Neural cell (in vitro differentiated cells): ENCODE measurements around the gene NUDT9. TPM values are rescaled to one million over a fixed set of nuclear protein-coding genes. Genes with fewer than 3 reads are reported as not detected.

Source experiments
- H2AFZ ChIP-seq: fragments of 200-600, 300-800 bp; sonication (generic), shearing (Covaris generic); 2 replicates; pipeline ENCODE4 v1.6.0; 2014; ENCODE audit warnings: low read depth, mild to moderate bottlenecking, antibody characterized with exemption, low read length, moderate library complexity
- H3F3A ChIP-seq: fragments of 200-600 bp; shearing (Covaris generic); 2 replicates; pipeline ENCODE4 v1.6.1; 2016; ENCODE audit warnings: mild to moderate bottlenecking, moderate library complexity, mixed read lengths, antibody characterized with exemption, low read length; ENCODE audit not compliant: insufficient read depth, poor library complexity, severe bottlenecking
- H3K27ac ChIP-seq: fragments of 200-600, 300-800 bp; sonication (generic), shearing (Covaris generic); 2 replicates; pipeline ENCODE4 v1.5.1; 2014; ENCODE audit warnings: mild to moderate bottlenecking, low read length, moderate library complexity
- H3K27me3 ChIP-seq: fragments of 300-800, 200-600 bp; sonication (generic), shearing (Covaris generic); 2 replicates; pipeline ENCODE4 v1.6.0; 2014; ENCODE audit warnings: mild to moderate bottlenecking, low read depth, low read length, moderate library complexity; ENCODE audit not compliant: insufficient read depth
- H3K36me3 ChIP-seq: fragments of 300-800, 200-600 bp; sonication (generic), shearing (Covaris generic); 2 replicates; pipeline ENCODE4 v1.5.1; 2014; ENCODE audit warnings: mild to moderate bottlenecking, antibody characterized with exemption, low read length, moderate library complexity; ENCODE audit not compliant: insufficient read depth
- H3K4me2 ChIP-seq: fragments of 300-800, 200-600 bp; sonication (generic), shearing (Covaris generic); 2 replicates; pipeline ENCODE4 v1.6.0; 2014; ENCODE audit warnings: mild to moderate bottlenecking, low read length
- H3K4me3 ChIP-seq: fragments of 300-800, 200-600 bp; sonication (generic), shearing (Covaris generic); 2 replicates; pipeline ENCODE4 v1.5.1; 2014; ENCODE audit warnings: mild to moderate bottlenecking, low read length, moderate library complexity
- H3K79me2 ChIP-seq: fragments of 200-600 bp; shearing (Covaris generic); replicated peaks from 2 replicates; pipeline ENCODE4 v1.6.0; 2014; ENCODE audit warnings: mild to moderate bottlenecking, low read length, moderate library complexity; ENCODE audit not compliant: insufficient read depth
- H3K9ac ChIP-seq: fragments of 300-800, 200-600 bp; sonication (generic), shearing (Covaris generic); 2 replicates; pipeline ENCODE4 v1.6.1; 2016; ENCODE audit warnings: mild to moderate bottlenecking, low read length, mixed read lengths
- H3K9me2 ChIP-seq: fragments of 200-600 bp; shearing (Covaris generic); 2 replicates; pipeline ENCODE4 v1.6.1; 2016; ENCODE audit warnings: mild to moderate bottlenecking, low read length, mixed read lengths; ENCODE audit not compliant: insufficient read depth
- H3K9me3 ChIP-seq: fragments of 200-600, 300-800 bp; sonication (generic), shearing (Covaris generic); 2 replicates; pipeline ENCODE4 v1.6.1; 2016; ENCODE audit warnings: mild to moderate bottlenecking, mixed run types, low read length, moderate library complexity, mixed read lengths
- H4K20me1 ChIP-seq: fragments of 200-600 bp; shearing (Covaris generic); 2 replicates; pipeline ENCODE4 v1.6.1; 2016; ENCODE audit warnings: mild to moderate bottlenecking, mixed run types; ENCODE audit not compliant: insufficient read depth
- EP300 ChIP-seq: fragments of 450-650 bp; conservative IDR thresholded peaks from 2 replicates; pipeline ENCODE4 v1.6.1; 2014; ENCODE audit warnings: antibody characterized with exemption, mild to moderate bottlenecking, moderate library complexity; ENCODE audit not compliant: poor library complexity, severe bottlenecking
- EZH2 ChIP-seq: fragments of 200-600, 300-800 bp; shearing (Covaris generic), sonication (generic); IDR thresholded peaks from 2 replicates; pipeline ENCODE4 v1.6.1; 2014; ENCODE audit warnings: antibody characterized with exemption, low read length, borderline replicate concordance, mild to moderate bottlenecking; ENCODE audit not compliant: insufficient read depth, poor library complexity, severe bottlenecking
- MXI1 ChIP-seq: fragments of 450-650 bp; conservative IDR thresholded peaks from 2 replicates; pipeline ENCODE4 v1.6.1; 2014; ENCODE audit warnings: antibody characterized with exemption, mild to moderate bottlenecking; ENCODE audit not compliant: poor library complexity, severe bottlenecking
- POLR2AphosphoS5 ChIP-seq: IDR thresholded peaks from 2 replicates; pipeline ENCODE4 v1.6.1; 2012
- RAD21 ChIP-seq: fragments of 450-650 bp; conservative IDR thresholded peaks from 2 replicates; pipeline ENCODE4 v1.6.1; 2014; ENCODE audit warnings: antibody characterized with exemption, mild to moderate bottlenecking, moderate library complexity
- SMC3 ChIP-seq: fragments of 450-650 bp; conservative IDR thresholded peaks from 2 replicates; pipeline ENCODE4 v1.6.1; 2014; ENCODE audit warnings: antibody characterized with exemption, mild to moderate bottlenecking, moderate library complexity; ENCODE audit not compliant: poor library complexity
- TAF1 ChIP-seq: IDR thresholded peaks from 2 replicates; pipeline ENCODE4 v1.6.1; 2012; ENCODE audit warnings: low read depth
- polyA plus RNA-seq: library from polyadenylated mRNA; depleted of rRNA; stranded (reverse); fragments of >200 nt; gene quantifications from 2 replicates; pipeline ENCODE4 v1.2.3, GENCODE V29; 2014
- TF ChIP-seq, protein P1 (sequence below): IDR thresholded peaks from 2 replicates; pipeline ENCODE4 v1.6.1; 2012; ENCODE audit warnings: borderline replicate concordance
- TF ChIP-seq, protein P2 (sequence below): fragments of 450-650 bp; IDR thresholded peaks from 2 replicates; pipeline ENCODE4 v1.5.1; 2014; ENCODE audit warnings: antibody characterized with exemption, mild to moderate bottlenecking, moderate library complexity; ENCODE audit not compliant: poor library complexity, severe bottlenecking

Gene NUDT9
- polyA plus RNA-seq, 1 donor from 2014 or later, result 25.5 TPM

DNA sequence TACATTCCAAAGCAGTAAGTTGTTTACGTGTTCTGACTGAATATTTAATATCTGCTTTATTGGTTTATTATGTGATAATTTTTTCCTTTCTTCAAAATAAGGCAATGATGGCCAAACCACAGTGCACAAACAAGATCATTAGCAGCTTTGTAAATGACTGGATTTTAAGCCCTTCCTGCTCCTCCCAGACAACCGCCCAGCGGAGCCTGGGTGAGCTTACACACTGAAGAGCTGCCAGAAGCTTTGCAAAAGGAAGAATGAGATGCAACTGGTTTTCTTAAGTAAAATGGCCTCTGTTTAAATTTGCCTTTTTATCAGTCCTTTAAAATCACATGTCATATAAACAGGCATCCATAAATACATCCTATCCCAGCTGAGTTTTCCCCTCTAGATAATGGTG, 54.6 kb downstream of the NUDT9 start:
- Histone ChIP-seq H3K27ac (no peak overlapping the region), H3K4me2 (no peak overlapping the region), H3F3A (no peaks in the 10 kb centered on the region), H4K20me1 (no peaks in the 10 kb centered on the region), H3K27me3 (no peaks in the 10 kb centered on the region), H3K36me3 (no peaks in the 10 kb centered on the region), H3K79me2 (no peaks in the 10 kb centered on the region), H3K4me3 (no peak overlapping the region), H3K9me2 (no peaks in the 10 kb centered on the region), H2AFZ (no peak overlapping the region), H3K9ac (no peak overlapping the region), H3K9me3 (no peaks in the 10 kb centered on the region)
- TF ChIP-seq TAF1 (no peak), EP300 (no peak), EZH2 (no peak), SMC3 (no peak), RAD21 (no peak), POLR2AphosphoS5 (no peak), MXI1 (no peak)
- TF ChIP-seq, protein P1, sequence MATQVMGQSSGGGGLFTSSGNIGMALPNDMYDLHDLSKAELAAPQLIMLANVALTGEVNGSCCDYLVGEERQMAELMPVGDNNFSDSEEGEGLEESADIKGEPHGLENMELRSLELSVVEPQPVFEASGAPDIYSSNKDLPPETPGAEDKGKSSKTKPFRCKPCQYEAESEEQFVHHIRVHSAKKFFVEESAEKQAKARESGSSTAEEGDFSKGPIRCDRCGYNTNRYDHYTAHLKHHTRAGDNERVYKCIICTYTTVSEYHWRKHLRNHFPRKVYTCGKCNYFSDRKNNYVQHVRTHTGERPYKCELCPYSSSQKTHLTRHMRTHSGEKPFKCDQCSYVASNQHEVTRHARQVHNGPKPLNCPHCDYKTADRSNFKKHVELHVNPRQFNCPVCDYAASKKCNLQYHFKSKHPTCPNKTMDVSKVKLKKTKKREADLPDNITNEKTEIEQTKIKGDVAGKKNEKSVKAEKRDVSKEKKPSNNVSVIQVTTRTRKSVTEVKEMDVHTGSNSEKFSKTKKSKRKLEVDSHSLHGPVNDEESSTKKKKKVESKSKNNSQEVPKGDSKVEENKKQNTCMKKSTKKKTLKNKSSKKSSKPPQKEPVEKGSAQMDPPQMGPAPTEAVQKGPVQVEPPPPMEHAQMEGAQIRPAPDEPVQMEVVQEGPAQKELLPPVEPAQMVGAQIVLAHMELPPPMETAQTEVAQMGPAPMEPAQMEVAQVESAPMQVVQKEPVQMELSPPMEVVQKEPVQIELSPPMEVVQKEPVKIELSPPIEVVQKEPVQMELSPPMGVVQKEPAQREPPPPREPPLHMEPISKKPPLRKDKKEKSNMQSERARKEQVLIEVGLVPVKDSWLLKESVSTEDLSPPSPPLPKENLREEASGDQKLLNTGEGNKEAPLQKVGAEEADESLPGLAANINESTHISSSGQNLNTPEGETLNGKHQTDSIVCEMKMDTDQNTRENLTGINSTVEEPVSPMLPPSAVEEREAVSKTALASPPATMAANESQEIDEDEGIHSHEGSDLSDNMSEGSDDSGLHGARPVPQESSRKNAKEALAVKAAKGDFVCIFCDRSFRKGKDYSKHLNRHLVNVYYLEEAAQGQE, result no peak
- TF ChIP-seq, protein P2, sequence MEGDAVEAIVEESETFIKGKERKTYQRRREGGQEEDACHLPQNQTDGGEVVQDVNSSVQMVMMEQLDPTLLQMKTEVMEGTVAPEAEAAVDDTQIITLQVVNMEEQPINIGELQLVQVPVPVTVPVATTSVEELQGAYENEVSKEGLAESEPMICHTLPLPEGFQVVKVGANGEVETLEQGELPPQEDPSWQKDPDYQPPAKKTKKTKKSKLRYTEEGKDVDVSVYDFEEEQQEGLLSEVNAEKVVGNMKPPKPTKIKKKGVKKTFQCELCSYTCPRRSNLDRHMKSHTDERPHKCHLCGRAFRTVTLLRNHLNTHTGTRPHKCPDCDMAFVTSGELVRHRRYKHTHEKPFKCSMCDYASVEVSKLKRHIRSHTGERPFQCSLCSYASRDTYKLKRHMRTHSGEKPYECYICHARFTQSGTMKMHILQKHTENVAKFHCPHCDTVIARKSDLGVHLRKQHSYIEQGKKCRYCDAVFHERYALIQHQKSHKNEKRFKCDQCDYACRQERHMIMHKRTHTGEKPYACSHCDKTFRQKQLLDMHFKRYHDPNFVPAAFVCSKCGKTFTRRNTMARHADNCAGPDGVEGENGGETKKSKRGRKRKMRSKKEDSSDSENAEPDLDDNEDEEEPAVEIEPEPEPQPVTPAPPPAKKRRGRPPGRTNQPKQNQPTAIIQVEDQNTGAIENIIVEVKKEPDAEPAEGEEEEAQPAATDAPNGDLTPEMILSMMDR, result no peak

DNA sequence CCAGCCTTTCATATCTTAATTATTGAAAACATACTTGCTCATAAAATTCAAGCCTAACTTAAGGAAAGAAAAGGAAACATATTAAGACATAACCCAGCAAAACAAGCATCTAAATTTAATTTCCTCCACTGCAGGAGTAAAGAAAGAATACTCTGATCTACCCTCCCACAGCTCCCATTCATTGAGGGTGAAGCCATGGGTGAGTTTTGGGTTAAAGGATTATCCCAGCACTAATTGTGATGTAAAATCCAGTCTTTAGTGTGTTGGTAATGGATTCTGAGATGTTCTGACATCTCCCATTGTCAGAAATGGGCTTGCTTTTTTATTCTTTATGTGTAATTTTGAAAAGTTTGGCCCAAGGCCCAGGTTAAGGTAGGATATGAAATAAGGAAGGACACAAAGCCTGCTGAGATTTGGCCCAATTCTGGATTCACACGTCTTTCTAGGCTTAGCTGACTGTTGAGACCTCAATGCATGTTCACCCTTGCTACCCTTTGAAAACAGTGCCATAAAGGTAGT, 56.4 kb downstream of the NUDT9 start:
- Histone ChIP-seq H3K27ac (no peak overlapping the region), H3K4me3 (no peak overlapping the region), H3K9ac (no peak overlapping the region), H3K4me2 (no peak overlapping the region), H3K9me2 (no peaks in the 10 kb centered on the region), H3K79me2 (no peaks in the 10 kb centered on the region), H3F3A (no peaks in the 10 kb centered on the region), H2AFZ (no peak overlapping the region), H4K20me1 (no peaks in the 10 kb centered on the region), H3K9me3 (no peaks in the 10 kb centered on the region), H3K27me3 (no peaks in the 10 kb centered on the region), H3K36me3 (no peaks in the 10 kb centered on the region)
- TF ChIP-seq, protein P1, result no peak
- TF ChIP-seq EZH2 (no peak), MXI1 (no peak), TAF1 (no peak), RAD21 (no peak), EP300 (no peak), POLR2AphosphoS5 (no peak), SMC3 (no peak)
- TF ChIP-seq, protein P2, result no peak
